Colonic mucosa (tissue), 4 donors: ENCODE measurements around the gene METTL1. TPM values are rescaled to one million over a fixed set of nuclear protein-coding genes. Genes with fewer than 3 reads are reported as not detected.

ENCODE experiments used
- DNase-seq: peaks from one replicate; pipeline ENCODE4 v3.0.0-alpha.2; 2020
- H3K27ac ChIP-seq: fragments of 200-600 bp; one replicate; pipeline ENCODE4 v1.8.0; 2021
- H3K27me3 ChIP-seq: fragments of 200-600 bp; one replicate; pipeline ENCODE4 v1.8.0; 2021
- H3K36me3 ChIP-seq: fragments of 200-600 bp; one replicate; pipeline ENCODE4 v1.8.0; 2021
- H3K4me1 ChIP-seq: fragments of 200-600 bp; one replicate; pipeline ENCODE4 v1.8.0; 2021; ENCODE audit warnings: mild to moderate bottlenecking
- H3K4me3 ChIP-seq: fragments of 200-600 bp; one replicate; pipeline ENCODE4 v1.8.0; 2021
- H3K9ac ChIP-seq, 2 donors: one replicate each; pipeline ENCODE4 v1.7.0; 2013; ENCODE audit warnings: control low read depth in 2 of 2, low read depth in 2 of 2, low read length in 2 of 2
- H3K9me3 ChIP-seq: fragments of 200-600 bp; one replicate; pipeline ENCODE4 v1.8.0; 2021
- intact Hi-C: fragments of 100-400 bp; cut with DNase I; formaldehyde crosslinking; loops from one replicate; pipeline ENCODE4 v1.14.1; 2022
- total RNA-seq, 2 donors: library from RNA; stranded (reverse); fragmentation: NEBNext Ultra II Directional in 1 of 2; extraction: Animal tissue kit (Norgen Biotek cat#: 25700) in 1 of 2; gene quantifications; one replicate each; pipeline ENCODE4 v1.2.1, GENCODE V29; 2021
- TF ChIP-seq, protein P1 (sequence below): fragments of 200-600 bp; IDR thresholded peaks from one replicate; pipeline ENCODE4 v1.8.0; 2022; ENCODE audit warnings: antibody characterized with exemption, mild to moderate bottlenecking
- donor health status: healthy.
- donor health status: DM: no; HTN: no; CAD: no.
- donor health status: DM: no; HTN: no; CAD: no.

The METTL1 gene
- total RNA-seq, 2 donors from 2014 or later, result 7.1 to 18.9 TPM

DNA sequence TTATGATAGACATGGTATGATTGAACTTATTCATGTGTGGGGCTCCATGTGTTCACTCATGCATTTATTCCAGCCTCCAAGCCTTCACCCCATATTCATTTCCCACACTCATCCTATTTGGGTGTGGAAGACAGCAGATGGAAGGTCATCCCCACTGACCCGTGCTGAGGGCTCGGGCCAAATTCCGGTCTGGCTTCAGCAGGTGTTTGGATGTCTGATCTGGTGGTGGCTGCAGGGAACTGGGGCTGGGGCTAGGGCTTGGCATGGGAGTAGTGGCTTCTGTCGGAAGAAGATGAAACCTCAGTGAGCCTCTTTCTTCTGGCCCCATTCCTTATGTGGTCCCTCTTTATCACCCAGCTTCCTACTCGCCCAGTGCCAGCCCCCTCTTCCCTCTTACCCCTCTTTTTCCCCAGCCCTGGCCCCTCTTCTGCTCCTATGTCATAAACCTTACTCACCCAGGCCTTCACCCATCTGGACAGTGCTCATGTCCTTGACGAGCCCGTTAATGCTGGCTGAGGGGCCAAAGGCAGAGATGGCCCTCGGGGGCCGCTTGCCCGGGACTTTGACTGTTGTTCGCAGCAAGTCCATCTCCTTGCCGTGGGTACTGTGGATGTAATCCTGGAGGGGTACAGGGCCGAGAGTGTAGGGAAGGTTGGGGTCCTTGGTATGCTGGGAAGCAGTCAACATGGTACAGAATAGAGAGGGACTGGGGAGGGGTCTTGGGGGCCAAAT, 41.4 kb downstream of the METTL1 start:
- Histone ChIP-seq H3K27ac (no peak overlapping the region), H3K9me3 (no peaks in the 10 kb centered on the region), H3K36me3 (no peaks in the 10 kb centered on the region), H3K27me3 (peaks cover 9% of the 10 kb centered on the region), H3K9ac (no peak overlapping the region), H3K4me3 (no peak overlapping the region), H3K4me1 (no peaks in the 10 kb centered on the region)
- no peak for DNase-seq
- TF ChIP-seq, protein P1, sequence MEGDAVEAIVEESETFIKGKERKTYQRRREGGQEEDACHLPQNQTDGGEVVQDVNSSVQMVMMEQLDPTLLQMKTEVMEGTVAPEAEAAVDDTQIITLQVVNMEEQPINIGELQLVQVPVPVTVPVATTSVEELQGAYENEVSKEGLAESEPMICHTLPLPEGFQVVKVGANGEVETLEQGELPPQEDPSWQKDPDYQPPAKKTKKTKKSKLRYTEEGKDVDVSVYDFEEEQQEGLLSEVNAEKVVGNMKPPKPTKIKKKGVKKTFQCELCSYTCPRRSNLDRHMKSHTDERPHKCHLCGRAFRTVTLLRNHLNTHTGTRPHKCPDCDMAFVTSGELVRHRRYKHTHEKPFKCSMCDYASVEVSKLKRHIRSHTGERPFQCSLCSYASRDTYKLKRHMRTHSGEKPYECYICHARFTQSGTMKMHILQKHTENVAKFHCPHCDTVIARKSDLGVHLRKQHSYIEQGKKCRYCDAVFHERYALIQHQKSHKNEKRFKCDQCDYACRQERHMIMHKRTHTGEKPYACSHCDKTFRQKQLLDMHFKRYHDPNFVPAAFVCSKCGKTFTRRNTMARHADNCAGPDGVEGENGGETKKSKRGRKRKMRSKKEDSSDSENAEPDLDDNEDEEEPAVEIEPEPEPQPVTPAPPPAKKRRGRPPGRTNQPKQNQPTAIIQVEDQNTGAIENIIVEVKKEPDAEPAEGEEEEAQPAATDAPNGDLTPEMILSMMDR, result no peak
- intact Hi-C loops, result no loop called here

DNA sequence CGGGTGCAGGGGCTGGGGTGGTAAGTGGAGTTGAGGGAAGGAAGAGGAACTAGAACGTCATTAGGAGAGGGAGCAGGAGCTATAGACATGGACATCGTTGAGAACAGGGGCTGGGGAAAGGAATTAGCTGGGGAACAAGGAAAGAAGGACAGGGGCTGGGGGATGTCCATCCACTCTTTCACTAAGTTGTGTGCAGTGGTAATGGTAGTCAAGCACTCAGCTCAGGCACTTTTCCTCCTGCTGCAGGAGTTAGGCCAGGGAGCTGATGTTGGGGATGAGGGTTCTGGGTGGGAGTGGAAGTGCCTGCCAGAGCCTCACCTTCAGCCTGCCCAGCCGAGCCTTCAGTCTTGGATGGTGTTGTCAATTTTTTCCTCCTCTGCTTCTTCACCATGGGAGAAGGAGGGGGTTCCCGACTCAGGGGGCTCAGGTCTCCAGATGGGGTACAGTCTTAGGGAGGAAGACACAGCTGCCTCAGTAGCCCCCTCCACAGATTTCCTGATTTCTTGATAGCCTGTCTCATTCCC, 42.5 kb downstream of the METTL1 start:
- Histone ChIP-seq H3K27me3 (peaks cover 6% of the 10 kb centered on the region), H3K36me3 (no peaks in the 10 kb centered on the region), H3K27ac (no peak overlapping the region), H3K4me3 (no peak overlapping the region), H3K4me1 (no peaks in the 10 kb centered on the region), H3K9me3 (no peaks in the 10 kb centered on the region), H3K9ac (no peak overlapping the region)
- TF ChIP-seq, protein P1, result no peak
- DNase-seq, result no peak
- intact Hi-C loops, result no loop called here

DNA sequence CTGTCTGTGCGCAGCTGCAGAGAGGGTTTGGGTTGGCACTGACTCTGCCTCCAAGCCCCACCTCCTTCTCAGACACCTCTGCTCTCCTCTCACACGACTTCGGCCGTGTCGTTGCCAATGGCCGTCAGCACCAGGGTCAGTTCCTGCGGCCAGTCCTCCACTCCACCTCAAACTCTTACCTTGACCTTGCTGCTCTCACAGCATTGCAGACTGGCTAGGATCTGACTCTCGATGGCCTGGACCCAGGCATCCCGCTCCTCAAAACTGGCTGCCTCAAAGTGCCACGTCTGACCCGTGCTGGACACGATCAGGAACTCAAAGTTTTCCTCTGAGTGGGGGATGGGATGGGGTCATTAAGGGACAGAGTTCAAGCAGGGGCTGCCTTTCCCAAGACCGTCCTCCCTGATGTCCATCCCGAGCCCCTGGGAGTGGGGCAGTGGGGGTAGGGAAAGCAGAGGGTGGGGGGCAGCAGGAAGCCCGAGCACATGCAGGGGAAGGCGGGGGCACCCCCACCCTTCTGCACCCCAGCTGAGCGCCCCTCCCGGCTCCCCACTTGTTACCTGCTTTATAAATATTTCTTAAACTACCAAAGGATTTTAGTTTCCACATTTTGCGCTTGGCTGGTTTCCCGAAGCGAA, 44.0 kb downstream of the METTL1 start:
- Histone ChIP-seq H3K36me3 (no peaks in the 10 kb centered on the region), H3K9me3 (no peaks in the 10 kb centered on the region), H3K4me1 (no peaks in the 10 kb centered on the region), H3K27me3 (peaks cover 6% of the 10 kb centered on the region), H3K27ac (no peak overlapping the region), H3K9ac (peak overlapping the region in 1 of 2 donors; percentile 12), H3K4me3 (no peak overlapping the region)
- DNase-seq, result peak; percentile 17
- intact Hi-C loops, result no loop called here
- TF ChIP-seq, protein P1, result no peak

DNA sequence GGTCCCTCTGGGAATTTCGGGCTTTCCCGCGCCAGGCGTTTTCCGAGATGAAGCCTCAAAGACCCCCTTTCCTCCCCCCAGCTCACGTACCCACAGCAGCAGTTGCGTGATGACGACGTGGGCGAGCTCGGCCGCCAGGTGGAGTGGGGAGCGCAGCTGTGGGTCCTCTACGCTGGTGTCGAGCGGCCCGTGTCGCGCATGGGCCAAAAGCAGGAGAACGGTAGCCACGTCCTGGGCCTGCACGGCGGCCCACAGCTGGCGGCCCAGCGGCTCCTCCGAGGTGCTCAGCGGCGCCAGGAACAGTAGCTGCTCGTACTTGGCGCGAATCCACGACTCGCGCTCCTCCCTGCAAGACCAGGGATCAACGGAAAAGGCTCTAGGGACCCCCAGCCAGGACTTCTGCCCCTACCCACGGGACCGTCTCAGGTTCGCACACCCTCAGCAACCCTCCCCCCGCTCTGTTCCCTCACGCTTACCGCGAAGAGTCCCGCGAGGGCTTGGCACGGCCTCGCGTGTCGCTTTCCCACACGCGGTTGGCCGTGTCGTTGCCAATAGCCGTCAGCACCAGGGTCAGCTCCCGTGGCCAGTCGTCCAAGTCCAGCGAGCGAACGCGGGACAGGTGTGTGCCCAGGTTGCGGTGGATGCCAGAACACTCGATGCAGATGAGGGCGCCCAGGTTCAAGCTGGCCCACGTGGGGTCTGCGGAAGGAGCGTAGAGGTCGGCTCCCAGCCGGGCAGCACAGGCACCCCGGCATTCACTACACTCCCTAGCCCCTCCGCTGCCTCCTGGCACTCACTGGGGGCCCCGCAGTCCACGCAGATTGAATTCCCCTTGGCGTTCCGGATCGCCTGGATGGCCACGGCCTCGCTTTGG, 44.8 kb downstream of the METTL1 start:
- TF ChIP-seq, protein P1, result no peak
- Histone ChIP-seq H3K9me3 (no peaks in the 10 kb centered on the region), H3K27ac (peak overlapping the region; percentile 24), H3K9ac (peak overlapping the region; percentile 46 to 72), H3K36me3 (no peaks in the 10 kb centered on the region), H3K27me3 (peaks cover 6% of the 10 kb centered on the region), H3K4me1 (no peaks in the 10 kb centered on the region), H3K4me3 (peak overlapping the region; percentile 48)
- DNase-seq, result peak; percentile 34
- intact Hi-C loops, result no loop called here
